GM18505 (cell line): ENCODE data around the gene LTBP3.

Source experiments
- ATAC-seq: cut with Tn5 transposase; IDR thresholded peaks from one replicate; pipeline ENCODE4 v1.9.1; 2021; ENCODE audit not compliant: unreplicated experiment
- POLR2A ChIP-seq: IDR thresholded peaks from 4 replicates; pipeline ENCODE4 v1.6.1; 2011; ENCODE audit warnings: borderline replicate concordance; ENCODE audit not compliant: insufficient read depth, insufficient read length; ENCODE audit errors: extremely low read depth

The LTBP3 gene

GRCh38 chr11:65548395-65548794, 9.8 kb downstream of the LTBP3 start:
- TF ChIP-seq POLR2A = no peak
- no peak for ATAC-seq

DNA sequence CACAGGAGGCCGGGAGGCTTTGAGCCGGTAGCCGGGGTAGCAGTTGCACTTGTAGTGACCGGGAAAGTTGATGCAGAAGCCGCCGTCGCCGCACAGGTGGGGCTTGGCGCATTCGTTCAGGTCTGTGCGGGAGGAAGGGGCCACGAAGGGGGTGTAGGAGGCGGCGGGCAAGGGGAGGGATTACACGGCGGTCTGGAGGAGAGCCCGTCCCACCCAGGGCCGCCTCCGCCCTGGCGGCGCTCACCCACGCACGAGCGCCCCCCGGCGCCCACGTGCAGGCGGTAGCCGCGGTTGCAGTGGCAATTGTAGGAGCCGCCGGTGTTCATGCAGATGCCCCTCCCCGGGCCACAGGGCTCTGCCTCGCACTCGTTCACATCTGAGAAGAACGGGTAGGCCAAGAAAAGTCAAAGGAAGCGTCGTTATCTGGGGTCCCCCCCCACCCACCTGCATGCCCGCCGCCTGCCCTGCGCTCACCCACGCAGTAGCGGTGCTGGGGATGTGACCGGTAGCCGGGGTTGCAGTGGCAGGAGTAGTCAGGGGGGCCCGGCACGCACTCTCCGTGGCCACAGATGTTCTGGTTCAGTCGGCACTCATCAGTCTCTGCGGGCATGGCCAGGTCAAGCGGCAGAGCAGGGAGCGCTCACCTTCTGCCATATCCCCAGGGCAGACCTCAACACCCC, 10.6 kb downstream of the LTBP3 start:
- no peak for TF ChIP-seq POLR2A
- ATAC-seq = no peak

DNA sequence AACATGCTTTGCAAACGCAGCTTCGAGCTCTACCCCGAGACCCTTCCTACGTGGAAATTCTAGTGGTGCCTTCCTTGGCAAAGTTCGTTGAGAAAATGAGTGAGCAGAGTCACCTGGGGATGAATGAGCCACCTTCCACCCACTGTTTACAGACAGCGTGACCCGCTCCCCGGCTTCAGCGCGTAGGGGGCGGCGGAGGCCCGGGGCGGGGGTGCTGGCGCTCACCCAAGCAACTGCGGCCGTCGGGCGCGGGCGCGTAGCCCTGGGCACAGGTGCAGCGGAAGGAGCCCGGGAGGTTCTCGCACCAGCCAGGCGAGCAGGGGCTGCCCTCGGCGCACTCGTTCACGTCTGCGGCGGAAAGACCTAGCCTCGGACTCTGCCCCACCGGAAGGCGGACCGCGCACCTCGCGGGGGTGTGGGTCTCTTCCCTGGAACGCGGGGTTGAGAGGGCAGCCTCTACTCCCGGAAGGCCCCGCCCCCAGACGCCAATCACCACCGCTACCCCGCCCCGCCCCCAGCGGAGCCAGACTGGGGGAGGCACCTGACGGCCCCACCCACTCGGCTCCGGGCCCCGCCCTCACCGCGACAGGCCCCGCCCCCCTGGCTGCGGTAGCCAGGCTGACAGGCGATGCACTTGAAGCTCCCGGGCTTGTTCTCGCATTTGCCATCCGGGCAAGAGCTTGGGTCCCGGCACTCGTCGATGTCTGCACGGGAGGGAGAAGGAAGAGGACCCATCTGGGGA, 11.8 kb downstream of the LTBP3 start:
- peak; percentile 70 for ATAC-seq
- no peak for TF ChIP-seq POLR2A

DNA sequence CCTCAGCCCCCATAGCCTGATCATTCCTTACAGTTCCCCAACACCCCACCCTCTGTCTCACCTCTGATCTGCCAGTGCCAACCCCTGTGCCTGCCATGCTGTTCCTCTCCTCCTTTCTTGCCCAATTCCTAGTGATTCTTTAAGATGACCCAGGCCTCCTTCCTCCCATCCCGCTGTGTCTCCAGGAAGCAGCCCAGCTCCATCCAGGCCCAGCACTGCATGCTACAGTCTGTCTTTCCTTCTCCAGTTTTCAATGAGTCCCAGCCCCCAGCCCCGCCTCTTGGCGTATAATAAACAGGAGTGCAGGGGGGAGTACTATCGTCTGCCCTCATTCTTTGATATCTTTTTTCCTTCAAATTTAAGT, 12.3 kb downstream of the LTBP3 start:
- no peak for TF ChIP-seq POLR2A
- ATAC-seq = no peak

- no peak for TF ChIP-seq POLR2A
- no peak for ATAC-seq
These were observed 15.3 kb downstream of the LTBP3 start for GRCh38 chr11:65542738-65543390.

- no peak for ATAC-seq
- TF ChIP-seq POLR2A = no peak
These were observed 16.8 kb downstream of the LTBP3 start for GRCh38 chr11:65541093-65541982.

GRCh38 chr11:65540290-65541092, 17.7 kb downstream of the LTBP3 start:
- peak; percentile 46 for TF ChIP-seq POLR2A
- ATAC-seq = peak; percentile 69

DNA sequence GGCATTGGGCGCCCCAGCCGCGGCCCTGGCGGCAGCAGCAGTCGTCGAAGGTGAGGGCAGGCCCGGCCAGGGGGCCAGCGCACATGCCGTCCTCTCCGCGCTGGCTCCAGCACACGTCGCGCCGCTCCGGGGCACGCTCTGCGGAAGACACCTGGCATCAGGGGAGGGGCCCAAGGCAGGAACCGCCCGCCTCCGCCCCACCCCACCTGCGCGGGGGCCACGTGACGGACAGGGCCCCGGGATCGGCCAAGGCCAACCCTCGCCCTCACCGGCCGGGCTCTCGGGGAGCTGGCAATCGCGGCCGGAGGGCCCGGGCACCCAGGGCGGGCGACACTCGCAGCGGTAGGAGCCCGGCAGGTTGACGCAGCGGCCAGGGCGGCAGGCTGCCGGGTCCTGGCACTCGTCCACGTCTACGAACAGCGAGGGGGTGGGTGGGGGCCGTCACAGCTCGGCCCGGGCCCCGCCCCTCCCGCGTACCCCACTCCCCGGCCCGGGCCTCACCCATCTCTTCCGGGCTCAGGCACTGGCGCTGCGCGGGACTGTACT, 18.3 kb downstream of the LTBP3 start:
- TF ChIP-seq POLR2A = no peak
- ATAC-seq = peak; percentile 41

DNA sequence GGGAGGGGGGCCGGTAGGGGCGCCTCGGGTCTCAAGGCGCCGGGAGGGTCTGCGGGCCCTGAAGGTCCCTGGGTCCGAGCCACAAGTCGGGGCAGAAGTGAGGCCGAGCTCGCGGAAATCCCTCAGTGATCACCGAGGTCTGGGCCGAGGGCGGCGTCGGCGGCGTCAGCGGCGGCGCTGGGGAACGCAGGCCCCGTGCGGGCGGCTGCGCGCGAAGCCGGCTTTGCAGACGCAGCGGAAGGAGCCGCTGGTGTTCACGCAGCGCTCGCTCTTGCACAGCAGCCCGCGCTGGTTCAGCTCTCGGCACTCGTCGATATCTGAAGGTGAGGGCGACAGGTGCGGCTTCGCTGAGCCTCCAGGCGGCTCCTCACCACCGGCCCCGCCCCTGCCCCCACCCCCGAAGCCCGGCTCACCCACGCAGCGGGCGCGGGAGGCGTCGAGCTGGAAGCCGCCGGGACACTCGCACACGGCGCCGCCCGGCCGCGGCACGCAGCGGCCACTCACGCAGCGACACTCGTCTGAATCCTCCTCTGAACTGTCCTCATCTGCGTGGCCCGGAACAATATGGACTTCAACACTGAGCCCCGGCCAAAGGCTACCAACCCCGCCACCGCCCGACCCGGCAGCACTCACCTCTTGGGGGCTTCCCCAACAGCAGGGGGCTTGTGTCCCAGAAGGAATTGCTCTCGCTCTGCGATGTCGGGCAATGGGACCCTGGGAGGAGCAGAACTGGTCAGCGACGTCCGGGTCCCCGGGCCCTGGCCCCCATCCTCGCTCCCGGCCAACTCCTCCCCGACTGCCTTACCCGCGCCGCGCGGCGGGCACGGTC, 19.0 kb downstream of the LTBP3 start:
- ATAC-seq = no peak
- no peak for TF ChIP-seq POLR2A

DNA sequence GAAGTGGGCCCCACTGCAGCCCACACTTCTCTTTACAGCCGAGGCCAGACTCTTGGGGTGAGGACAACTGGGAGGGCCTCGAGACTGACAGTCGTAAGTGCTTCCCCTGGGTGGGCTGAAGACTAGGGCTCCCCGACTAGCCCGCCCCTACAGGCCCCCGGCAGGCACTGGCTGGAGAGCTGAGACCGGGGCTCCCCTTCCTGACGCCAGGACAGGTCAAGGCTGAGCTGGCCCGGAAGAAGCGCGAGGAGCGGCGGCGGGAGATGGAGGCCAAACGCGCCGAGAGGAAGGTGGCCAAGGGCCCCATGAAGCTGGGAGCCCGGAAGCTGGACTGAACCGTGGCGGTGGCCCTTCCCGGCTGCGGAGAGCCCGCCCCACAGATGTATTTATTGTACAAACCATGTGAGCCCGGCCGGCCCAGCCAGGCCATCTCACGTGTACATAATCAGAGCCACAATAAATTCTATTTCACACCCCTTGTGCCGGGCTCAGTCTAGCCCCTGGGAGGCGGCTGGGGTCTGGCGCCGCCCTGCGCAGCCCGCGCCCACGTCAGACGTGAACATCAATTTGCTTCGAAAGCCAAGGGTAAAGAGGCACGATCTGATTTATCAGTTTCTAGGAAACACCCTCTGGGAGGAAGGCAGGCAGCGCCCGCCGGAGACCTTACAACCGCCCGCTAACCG, 19.8 kb downstream of the LTBP3 start:
- ATAC-seq = no peak
- TF ChIP-seq POLR2A = no peak
